Measurements from ENCODE around the gene DUSP12.
A peak's percentile ranks its signal among the peaks of the same experiment; 100 is the strongest.
"Not testable (repeated sequence)": the region's sequence is repeated elsewhere in the genome, so short reads cannot be mapped to it uniquely, and the experiment has no call there.

The DUSP12 gene

GRCh38 chr1:161728376-161729226 is 21.0 kb upstream of the DUSP12 start:
- no peak for DNase-seq

GRCh38 chr1:161730050-161730564 is 19.5 kb upstream of the DUSP12 start:
- DNase-seq, result no peak

- no peak for DNase-seq
These were observed 18.3 kb upstream of the DUSP12 start for GRCh38 chr1:161731241-161731640.

- DNase-seq, result no peak
These were observed 17.4 kb upstream of the DUSP12 start for GRCh38 chr1:161731981-161732718.

GRCh38 chr1:161733526-161733925 is 16.1 kb upstream of the DUSP12 start:
- DNase-seq, result no peak

- DNase-seq, result no peak
These were observed 13.7 kb upstream of the DUSP12 start for GRCh38 chr1:161735837-161736236.

- DNase-seq, result no peak
These were observed 13.1 kb upstream of the DUSP12 start for GRCh38 chr1:161736335-161736969.

- DNase-seq, result no peak
These were observed 12.0 kb upstream of the DUSP12 start for GRCh38 chr1:161737625-161738024.

GRCh38 chr1:161738627-161739287 is 10.8 kb upstream of the DUSP12 start:
- DNase-seq, result peak; percentile 12

- DNase-seq, result no peak
These were observed 9.6 kb upstream of the DUSP12 start for GRCh38 chr1:161739865-161740566.

GRCh38 chr1:161740921-161741320 is 8.7 kb upstream of the DUSP12 start:
- no peak for DNase-seq

- DNase-seq, result no peak
These were observed 6.4 kb upstream of the DUSP12 start for GRCh38 chr1:161743231-161743630.

GRCh38 chr1:161747801-161748200 is 1.8 kb upstream of the DUSP12 start:
- no peak for DNase-seq

GRCh38 chr1:161763522-161764098 is 14.0 kb downstream of the DUSP12 start:
- no peak for DNase-seq

GRCh38 chr1:161766102-161766981 is 16.8 kb downstream of the DUSP12 start, which contains the start of gene ATF6:
Gene ATF6, plus strand, starts transcription at chr1:161766320. Its CDS starts 41 bp downstream, at chr1:161766361.
- DNase-seq, result peak; percentile 91

- DNase-seq, result no peak
These were observed 18.9 kb downstream of the DUSP12 start for GRCh38 chr1:161768461-161768860.

- DNase-seq, result no peak
These were observed 19.5 kb downstream of the DUSP12 start for GRCh38 chr1:161768986-161769672.

GRCh38 chr1:161769673-161770045 is 20.1 kb downstream of the DUSP12 start:
- not testable (repeated sequence) for DNase-seq

GRCh38 chr1:161770250-161770649 is 20.7 kb downstream of the DUSP12 start:
- no peak for DNase-seq

GRCh38 chr1:161771161-161771560 is 21.6 kb downstream of the DUSP12 start:
- DNase-seq, result no peak

Data from NCI-H2081 treated with DMSO at 0.1 percent for 48 hours (cell line).